Fibroblast of skin of abdomen (primary cell): Measurements from ENCODE around the gene MANF. TPM values are rescaled to one million over a fixed set of nuclear protein-coding genes. Genes with fewer than 3 reads are reported as not detected.
"Not testable (repeated sequence)": the region's sequence is repeated elsewhere in the genome, so short reads cannot be mapped to it uniquely, and the experiment has no call there.

Source experiments
- DNase-seq: peaks from one replicate; pipeline ENCODE4 v3.0.0-alpha.2; 2013
- polyA plus RNA-seq, 2 experiments: library from polyadenylated mRNA; unstranded; fragments of 120-200 nt; gene quantifications; one replicate each; pipeline ENCODE4 v1.2.1, GENCODE V29; 2013; ENCODE audit not compliant: insufficient read length in 2 of 2

Gene MANF
- polyA plus RNA-seq (2013, experiment 1 of 2; ENCODE audit: insufficient read length), result 143 TPM
- polyA plus RNA-seq (2013, experiment 2 of 2; ENCODE audit: insufficient read length), result 139 TPM

DNA sequence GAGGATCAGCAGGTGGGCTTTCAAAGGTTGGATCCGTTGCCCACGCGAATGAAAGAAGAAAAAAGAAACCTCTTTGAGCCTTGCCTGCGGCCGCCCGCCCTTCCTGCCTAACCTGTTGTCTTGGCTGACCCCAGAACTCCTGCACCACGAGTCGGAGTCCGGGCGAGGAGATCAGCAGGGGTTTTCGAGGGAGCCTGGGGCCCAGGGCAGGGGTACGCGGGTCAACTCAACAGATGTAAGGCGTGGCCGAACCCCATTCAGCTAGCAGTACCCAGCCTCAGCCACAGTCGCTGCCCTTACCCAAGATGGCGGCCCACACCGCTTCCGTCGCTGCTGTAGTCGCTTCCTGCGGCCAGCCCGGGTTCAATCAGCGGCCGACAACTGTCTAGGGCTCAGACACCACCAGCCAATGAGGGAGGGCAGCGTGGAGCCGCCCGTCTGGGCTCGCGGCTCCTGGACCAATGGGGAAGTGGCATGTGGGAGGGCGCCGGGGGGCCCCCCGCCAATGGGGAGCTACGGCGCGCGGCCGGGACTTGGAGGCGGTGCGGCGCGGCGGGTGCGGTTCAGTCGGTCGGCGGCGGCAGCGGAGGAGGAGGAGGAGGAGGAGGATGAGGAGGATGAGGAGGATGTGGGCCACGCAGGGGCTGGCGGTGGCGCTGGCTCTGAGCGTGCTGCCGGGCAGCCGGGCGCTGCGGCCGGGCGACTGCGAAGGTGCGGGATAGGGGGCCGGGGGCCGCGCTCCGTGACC, at the start of gene MANF:
MANF (plus strand) TSS at position 566 of the 748 bp plus-strand sequence; CDS start at position 618, 52 bp downstream.
- DNase-seq, result peak; percentile 98

DNA sequence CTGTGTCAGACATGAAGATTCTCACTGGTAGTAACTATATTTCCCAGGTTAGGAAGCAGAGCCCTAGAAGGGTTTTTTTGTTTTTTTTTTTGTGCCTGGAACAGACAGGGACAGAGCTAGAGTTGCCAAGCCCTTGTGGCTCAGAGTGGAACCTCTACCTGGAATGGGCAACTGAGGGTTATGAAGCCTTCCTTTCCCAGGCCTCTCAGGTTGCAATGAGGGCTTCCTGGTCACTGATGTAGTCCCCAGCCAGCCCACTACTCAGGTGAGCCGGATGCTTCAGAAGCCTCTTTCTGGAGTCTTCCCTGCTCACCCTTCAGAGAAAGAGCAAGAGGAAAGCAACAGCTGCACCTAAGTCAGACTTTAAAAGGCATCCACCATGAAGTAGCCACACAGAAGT, 48.8 kb upstream of the MANF start:
- no peak for DNase-seq

DNA sequence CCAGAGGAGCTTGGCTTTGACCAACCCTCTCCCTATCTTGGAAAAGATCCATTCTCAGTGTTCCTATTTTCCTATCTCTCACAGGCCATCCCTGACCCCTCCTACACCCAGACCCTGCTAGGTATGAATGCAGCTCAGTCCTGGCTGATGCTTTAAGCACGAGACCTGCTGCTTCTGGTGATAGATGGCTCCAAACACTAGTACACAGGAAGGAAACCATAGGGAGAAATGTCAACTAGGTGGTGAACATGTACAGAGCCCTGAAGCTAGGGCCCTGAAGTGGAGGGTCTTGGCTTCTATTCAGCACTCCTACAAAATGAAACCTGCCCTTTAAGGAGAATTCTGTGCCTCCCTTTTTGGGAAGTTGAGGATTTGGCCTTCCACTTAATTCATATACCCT, 47.4 kb upstream of the MANF start:
- no peak for DNase-seq

DNA sequence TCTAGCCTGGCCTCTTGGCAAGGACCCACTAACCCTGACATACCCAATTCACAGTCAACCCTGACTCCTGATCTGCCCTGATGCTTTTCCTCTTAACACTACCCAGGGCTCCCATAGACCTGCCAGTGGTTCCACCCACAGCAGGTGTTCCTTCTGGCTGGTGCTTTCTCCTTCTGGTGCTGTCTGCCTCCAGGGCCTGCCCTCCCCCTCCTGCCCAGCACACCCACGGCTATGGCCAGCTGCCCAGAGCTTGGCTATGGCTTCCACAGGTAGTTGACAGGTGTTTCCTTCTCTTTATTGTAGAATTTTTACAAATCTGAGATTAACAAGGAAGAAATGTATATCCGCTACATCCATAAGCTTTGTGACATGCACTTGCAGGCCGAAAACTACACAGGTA, 46.5 kb upstream of the MANF start:
- no peak for DNase-seq

DNA sequence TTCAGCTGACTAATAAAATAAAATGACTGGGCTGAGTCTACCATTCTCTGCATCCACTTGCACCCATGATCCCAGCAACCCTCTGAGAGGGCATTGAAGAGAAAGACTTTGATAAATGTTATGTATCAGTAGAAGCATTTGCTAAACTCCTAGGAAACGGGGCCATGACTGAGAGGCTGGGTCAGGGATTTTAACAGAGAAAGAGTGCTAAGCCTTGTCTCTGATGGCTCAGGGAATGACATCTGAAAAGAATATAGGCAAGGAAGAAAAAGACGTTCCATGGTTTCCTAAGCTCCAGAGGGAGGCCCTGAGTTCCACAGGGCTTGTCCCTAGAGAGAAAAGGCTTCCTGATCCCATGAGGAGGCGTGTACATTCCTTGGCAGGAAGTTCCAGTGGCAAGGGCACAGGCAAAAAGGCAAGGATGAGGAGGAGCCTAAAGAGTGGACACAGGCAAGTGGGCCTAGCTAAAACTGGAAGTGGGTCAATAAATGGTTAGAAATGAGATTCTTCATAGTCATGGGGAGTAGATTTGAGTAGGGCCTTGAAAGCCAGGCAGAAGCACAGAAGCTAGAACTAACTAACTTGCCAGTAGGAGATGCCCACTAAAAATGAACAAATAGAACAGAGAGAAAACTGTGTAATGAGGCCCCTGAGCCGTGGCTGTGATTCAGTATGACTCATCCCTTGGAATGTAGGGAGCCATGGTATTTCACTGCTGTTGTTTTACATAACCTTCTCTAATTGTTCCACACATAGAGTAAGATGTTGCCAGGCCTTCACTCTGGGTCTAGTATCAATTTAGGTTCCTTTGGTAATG, 44.9 kb upstream of the MANF start:
- peak; percentile 94 for DNase-seq

DNA sequence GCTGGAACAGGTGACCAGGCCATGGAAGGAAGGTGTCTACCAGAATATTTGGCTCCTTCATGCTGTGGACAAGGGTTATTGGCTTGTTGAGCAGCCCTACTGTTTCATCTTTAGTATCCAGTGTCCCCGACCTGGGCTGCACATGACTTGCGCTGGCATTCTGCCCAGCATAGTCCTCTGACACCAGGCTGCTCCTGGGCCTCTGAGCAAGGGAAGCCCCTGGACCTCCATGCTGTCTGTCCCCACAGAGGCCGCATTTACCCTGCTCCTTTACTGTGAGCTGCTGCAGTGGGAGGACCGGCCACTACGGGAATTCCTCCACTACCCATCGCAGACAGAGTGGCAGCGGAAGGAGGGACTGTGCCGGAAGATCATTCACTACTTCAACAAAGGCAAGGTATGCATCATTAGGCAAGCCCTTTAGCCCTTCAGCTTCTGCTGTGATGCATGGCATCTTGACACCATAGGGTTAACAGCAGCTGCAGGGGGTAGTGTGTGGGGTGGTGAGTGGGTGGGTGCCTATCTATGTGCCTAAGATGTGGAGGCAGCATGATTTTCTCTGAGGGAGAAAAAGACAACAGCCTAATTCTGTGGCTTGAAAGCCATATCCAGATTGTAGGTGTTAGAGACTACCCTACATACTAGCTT, 44.0 kb upstream of the MANF start:
- DNase-seq, result peak; percentile 14

DNA sequence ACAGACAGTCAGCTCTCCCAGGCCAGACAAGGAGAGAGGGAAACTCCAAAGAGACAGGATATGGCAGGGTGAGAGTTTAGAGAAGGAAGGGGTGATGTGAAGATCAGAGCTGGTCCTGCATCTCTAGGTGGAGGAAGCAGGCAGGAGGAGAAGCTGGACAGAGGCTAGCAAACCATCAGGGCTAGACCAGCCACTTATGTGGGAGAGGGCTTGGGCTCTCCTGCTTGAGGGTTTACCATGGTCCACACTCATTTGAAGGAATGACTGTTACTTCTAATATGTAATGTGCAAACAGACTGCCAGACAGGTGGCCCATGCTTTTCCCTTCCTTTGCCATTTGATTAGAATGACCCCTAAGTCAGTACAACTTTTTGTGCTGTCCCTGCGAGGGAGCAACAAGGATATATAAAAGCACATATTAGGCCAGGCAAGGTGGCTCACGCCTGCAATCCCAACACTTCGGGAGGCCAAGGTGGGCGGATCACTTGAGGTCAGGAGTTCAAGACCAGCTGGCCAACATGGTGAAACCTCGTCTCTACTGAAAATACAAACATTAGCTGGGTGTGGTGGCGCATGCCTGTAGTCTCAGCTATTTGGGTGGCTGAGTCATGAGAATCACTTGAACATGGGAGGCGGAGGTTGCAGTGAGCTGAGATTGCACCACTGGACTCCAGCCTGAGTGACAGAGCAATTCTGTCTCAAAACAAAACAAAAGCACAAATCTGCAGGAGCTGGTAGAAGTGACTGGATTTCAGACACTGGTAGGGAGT, 41.0 kb upstream of the MANF start:
- DNase-seq, result peak; percentile 28

DNA sequence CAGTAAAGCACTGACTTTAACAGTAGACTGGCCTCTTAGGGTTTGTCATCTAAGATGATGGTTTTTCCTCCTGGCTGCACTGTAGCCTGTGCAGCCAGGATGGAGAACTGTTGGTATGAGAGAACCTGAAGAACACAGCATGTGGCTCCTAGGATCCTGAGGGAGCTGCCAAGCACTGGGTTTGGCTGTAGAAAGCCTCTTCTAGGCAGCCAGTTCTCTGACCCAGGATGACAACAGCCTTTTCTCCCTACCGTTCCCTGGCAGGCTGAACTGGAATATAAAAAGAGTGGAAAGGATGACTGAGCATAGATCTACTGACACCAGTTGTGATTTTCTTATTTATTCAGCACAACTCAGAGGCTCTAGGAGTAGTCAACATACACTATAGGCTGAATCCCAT, 34.3 kb upstream of the MANF start:
- DNase-seq, result no peak

DNA sequence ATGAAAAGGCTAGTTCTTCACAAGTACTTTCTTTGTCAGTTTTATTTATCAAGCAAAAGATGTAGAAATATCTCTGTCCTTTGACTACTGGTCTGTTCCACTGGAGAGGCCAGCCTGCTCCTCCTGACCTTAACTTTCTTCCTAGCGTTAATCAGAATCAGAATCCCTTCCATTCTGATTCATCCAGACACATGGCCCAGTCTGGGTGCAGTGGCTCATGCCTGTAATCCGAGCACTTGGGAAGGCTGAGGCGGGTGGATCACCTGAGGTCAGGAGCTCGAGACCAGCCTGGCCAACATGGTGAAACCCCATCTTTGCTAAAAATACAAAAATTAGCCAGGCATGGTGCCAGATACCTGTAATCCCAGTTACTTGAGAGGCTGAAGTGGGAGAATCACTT, 32.0 kb upstream of the MANF start:
- DNase-seq, result no peak

DNA sequence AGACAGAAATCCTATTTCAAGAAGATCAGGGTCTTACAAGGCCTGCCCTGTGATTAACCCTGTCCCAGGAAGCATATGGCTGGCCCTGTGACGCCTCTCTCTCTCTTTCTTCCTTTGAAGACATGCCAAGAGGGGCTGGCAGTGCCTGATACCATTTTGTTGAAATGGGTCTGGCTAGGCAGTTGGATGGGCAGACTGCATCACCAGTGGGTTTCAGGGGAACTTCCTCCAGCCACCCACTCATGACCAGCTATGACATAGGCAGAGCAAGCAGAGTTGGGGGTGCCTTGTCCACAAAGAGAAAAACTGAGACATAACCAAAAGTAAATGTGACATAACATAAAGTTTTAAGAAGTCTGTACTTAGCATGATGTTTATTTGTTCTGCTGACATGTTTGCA, 31.4 kb upstream of the MANF start:
- no peak for DNase-seq

DNA sequence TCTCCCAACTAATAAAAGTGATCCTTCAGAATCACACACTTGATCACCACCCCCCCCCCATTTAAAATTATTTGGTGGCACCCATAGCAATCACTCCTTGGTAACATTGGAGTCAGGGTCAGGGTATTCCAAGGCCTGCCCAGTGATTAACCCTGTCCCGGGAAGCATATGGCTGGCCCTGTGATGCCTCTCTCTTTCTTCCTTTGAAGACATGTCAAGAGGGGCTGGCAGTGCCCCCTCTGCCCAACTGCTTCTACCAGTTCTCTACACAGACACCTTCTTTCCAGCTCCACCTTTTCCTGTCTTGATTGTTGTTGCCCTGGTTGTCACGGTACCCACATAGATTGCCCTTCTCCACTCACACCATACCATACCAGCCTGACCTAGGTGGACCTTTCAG, 30.9 kb upstream of the MANF start:
- DNase-seq, result no peak

DNA sequence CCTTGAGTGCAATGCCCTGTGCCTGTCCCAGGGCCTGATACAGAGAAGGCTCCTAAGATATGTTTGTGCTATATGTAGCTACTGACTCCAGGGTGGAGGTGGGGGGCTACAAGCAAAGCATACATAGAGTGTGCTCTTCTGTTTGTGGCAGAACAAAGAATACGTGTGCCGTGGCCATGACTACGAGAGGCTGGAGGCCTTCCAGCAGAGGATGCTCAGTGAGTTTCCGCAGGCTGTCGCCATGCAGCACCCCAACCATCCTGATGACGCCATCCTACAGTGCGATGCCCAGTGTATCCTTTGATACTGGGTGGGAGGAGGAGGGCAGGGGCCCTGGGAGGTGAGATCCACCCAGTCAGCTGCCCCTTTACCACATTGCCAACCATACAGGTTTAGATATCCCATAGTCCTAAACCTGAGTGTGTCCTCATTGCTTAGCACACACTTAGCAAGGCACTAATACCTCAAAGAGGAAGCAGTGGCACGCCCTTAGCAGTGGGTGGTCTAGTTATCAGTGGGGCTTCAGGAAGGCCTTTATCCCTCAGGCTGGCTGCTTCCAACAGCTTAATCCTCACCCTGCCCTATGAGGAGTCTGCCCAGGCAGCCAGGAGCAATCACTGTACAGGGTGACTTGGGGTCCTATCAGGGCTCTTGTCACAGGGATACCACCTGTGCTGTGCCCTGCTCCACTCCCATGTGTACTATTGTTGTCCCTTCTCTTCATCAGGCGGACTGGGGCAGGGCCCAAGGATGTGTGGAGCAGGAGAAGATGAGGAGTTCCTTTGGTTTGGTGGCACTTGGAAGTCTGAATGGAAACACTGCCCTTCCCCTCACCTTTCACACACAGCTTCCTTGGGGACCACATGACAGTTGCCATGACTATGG, 30.1 kb upstream of the MANF start:
- no peak for DNase-seq

DNA sequence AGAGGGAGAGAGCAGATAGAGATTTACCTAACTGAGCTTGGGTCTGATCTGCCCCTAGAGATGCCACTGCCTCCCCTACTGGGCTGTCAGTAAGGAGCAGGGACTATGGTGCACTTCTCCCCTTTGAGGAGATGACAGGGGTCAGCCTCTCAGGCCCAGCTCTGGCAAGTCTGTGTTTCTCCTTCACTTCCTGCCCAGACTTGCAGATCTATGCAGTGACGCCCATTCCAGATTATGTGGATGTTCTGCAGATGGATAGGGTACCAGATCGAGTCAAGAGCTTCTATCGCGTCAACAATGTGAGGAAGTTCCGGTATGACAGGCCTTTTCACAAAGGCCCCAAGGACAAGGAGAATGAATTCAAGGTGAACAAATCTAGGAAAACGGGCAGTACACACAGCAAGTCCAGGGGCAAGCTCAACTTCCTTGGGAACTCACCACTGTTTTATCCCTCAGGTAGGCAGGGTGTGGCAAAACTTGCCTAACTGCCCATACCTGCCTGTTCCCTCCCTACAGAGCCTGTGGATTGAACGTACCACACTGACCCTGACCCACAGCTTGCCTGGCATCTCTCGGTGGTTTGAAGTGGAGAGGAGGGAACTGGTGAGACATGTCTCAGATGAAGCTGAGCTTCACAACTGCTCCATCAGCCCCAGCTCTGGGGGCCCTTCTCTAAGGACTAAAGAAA, 29.1 kb upstream of the MANF start:
- DNase-seq, result no peak

DNA sequence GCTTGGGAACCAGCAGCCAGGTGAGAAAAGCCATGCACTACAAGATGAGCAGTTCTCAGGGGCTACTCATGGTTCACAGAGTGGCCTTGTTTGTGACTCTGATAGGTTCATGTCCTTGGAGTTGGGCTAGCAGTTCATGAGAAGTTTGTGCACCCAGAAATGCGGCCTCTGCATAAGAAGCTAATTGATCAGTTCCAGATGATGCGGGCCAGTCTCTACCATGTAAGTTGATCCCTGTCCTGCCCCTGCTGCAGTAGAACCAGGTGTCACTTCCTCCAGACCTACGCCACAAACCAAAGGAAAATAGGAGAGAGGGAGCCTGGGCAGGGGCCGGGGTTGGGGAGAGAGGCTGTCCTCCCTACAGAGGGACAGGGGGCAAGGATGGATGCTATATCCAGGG, 27.2 kb upstream of the MANF start:
- DNase-seq, result no peak

DNA sequence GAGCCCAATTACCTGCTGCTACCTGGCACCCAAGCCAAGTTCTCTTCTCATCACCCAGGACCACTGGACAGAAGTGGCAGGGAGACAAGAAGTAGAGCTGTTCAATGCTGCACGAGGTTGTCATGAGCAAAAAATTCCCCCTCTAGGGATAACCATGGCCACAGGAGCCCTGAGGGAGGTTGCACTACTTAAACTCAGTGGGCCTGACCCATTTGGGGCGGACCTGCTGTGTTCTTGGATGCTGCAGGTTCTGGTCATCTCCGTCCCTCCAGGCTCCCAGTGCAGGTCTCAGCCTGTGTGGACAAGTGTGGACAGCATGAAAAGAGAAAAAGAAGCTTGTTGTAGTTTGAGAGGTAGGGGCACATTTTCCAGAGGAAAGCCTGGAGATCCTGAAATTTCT, 26.1 kb upstream of the MANF start:
- no peak for DNase-seq

DNA sequence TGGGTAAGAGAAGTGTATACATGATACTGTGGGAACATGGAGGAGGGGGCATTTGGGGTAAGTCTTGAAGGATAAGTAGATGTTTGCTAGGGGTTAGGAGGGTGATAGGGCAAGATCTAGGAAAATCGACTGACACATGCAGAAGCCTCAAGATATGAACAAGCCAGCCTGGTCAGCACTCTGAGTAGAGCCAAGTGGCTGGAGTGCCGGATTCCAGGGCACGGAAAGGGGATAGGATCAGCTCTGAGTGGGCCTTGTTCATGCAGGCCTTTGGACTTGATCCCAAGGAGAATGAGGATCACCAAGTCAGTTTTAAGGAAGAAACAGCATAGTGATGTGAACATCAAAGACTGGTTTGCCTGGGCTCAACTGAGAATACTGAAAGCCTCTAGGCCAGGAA, 24.3 kb upstream of the MANF start:
- no peak for DNase-seq

DNA sequence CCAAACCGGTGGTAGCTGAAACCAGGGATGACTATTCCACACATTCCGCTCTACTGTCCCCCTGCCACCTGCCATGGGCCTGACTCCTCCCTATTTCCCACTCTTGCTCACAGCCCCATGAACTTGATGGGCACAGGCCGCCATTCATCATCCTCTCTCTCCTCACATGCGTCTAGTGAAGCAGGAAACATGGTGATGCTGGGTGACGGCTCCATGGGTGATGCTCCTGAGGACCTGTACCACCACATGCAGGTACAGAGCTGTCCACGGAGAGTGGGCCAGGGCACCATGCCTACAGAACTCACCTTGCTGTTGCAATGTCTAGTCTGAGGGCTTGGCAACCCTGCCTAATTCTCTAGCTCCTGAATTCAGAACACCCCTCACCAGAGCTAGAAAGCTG, 23.3 kb upstream of the MANF start:
- DNase-seq, result no peak

DNA sequence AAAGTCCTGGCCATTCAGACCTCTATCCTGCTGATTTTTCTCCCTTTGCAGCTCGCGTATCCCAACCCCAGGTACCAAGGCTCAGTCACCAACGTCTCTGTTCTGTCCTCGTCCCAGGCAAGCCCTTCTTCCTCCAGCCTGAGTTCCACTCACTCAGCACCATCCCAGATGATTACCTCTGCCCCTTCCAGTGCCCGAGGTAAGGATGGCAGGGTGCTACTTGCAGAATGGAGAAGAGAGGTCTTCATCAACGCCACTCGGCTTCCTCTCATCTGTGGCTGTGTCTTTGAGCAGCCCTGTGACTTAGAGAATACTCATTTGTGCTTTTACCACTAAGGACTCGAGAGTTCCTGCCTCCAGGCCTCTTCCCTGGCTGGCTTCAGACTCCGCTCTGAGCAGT, 22.6 kb upstream of the MANF start:
- DNase-seq, result no peak

DNA sequence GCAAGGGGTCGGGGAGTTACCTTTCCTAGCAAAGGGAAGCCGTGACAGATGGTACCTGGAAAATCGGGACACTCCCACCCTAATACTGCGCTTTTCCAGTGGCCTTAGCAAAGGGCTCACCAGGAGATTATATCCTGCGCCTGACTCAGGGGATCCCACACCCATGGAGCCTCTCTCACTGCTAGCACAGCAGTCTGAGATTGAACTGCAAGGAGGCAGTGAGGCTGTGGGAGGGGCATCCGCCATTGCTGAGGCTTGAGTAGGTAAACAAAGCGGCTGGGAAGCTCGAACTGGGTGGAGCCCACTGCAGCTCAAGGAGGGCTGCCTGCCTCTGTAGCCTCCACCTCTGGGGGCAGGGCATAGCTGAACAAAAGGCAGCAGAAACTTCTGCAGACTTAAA, 16.8 kb upstream of the MANF start:
- DNase-seq, result not testable (repeated sequence)

DNA sequence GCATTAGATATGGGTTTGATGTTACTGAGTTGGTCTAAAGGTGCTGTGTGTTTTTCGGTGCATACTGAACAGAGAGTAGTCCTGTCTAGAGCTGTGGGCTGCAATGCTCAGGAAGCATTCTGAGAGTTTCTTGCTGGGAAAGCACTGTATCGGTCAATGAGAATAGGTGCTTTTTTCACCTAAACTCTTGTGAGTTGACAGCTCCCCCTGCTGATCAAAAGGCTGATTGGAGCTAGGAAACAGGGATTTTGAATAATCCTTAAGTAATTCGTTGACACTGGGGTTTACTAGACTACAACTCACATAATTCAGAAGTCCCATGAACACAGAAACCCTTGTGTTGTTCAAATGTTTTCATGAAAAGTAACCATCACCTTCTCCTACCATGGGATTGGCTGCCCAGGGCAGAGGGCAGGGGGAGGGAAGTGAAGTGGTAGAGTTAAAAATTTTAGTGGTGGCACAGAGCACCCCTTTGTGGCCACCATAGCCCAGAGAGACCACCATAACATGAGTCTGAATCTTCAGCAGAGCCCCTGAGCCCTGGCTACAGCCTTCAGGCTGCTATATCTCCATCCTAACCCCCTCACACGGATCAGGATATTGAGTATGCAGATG, 13.0 kb upstream of the MANF start:
- peak; percentile 67 for DNase-seq
